Renal cortex interstitium (tissue), 11 donors: Measurements from ENCODE around the gene TTLL13. TPM values are rescaled to one million over a fixed set of nuclear protein-coding genes. Genes with fewer than 3 reads are reported as not detected.
"Not testable (repeated sequence)": the region's sequence is repeated elsewhere in the genome, so short reads cannot be mapped to it uniquely, and the experiment has no call there.

Source experiments
- DNase-seq, 11 donors: peaks; one replicate each; pipeline ENCODE4 v3.0.0-alpha.2; 2013; ENCODE audit warnings: low read depth in 9 of 11, low spot score in 4 of 11; ENCODE audit errors: extremely low read depth in 1 of 11
- polyA plus RNA-seq, 3 donors: library from polyadenylated mRNA; unstranded; fragments of 120-200 nt; gene quantifications; one replicate each; pipeline ENCODE4 v1.2.1, GENCODE V29; 2013; ENCODE audit not compliant: insufficient read length in 3 of 3

The TTLL13 gene
- polyA plus RNA-seq, 3 donors = 0.20 to 0.80 TPM; not detected in 1

- no peak for DNase-seq
These were observed 52.4 kb downstream of the TTLL13 start for GRCh38 chr15:90301707-90302300.

- not testable (repeated sequence) for DNase-seq
These were observed 56.0 kb downstream of the TTLL13 start for GRCh38 chr15:90305355-90305754.

GRCh38 chr15:90305932-90306331, 56.6 kb downstream of the TTLL13 start:
- no peak for DNase-seq

- DNase-seq = no peak
These were observed 57.2 kb downstream of the TTLL13 start for GRCh38 chr15:90306560-90306959.

- DNase-seq = no peak
These were observed 58.3 kb downstream of the TTLL13 start for GRCh38 chr15:90307661-90308060.

GRCh38 chr15:90309020-90309419, 59.7 kb downstream of the TTLL13 start:
- DNase-seq = no peak

Other genes starting within 250 kb of the TTLL13 start
- gene ZNF710, start 248.2 kb upstream of the TTLL13 start, polyA plus RNA-seq = 10 to 100 TPM; 14.2 to 22.6 (median 18.8) TPM
- gene IDH2, start 147.1 kb upstream of the TTLL13 start, polyA plus RNA-seq = 100 to 1,000 TPM; 175 to 241 (median 184) TPM
- gene SEMA4B, start 48.2 kb upstream of the TTLL13 start, polyA plus RNA-seq = 10 to 100 TPM; 32.0 to 46.5 (median 44.4) TPM
- gene CIB1, start 15.6 kb upstream of the TTLL13 start, polyA plus RNA-seq = 10 to 100 TPM; 49.7 to 57.0 (median 55.4) TPM
- gene GDPGP1, start 15.3 kb upstream of the TTLL13 start, polyA plus RNA-seq = 1 to 10 TPM; 3.5 to 5.3 (median 4.5) TPM
- 100 to 1,000 TPM; 108 to 123 (median 110) TPM for gene NGRN, start 16.1 kb downstream of the TTLL13 start, polyA plus RNA-seq
- 1 to 10 TPM; 4.0 to 5.1 (median 4.6) TPM for gene ZNF774, start 102.7 kb downstream of the TTLL13 start, polyA plus RNA-seq
- 100 to 1,000 TPM; 150 to 171 (median 154) TPM for gene IQGAP1, start 138.7 kb downstream of the TTLL13 start, polyA plus RNA-seq